UCSD-AML1 (cell line): ENCODE measurements around the gene PDE4D.

ENCODE experiments used
- DNase-seq: peaks from one replicate; lab custom pipeline; 2025; ENCODE audit not compliant: unreplicated experiment; lab: John Stamatoyannopoulos, UW

Gene PDE4D

DNA sequence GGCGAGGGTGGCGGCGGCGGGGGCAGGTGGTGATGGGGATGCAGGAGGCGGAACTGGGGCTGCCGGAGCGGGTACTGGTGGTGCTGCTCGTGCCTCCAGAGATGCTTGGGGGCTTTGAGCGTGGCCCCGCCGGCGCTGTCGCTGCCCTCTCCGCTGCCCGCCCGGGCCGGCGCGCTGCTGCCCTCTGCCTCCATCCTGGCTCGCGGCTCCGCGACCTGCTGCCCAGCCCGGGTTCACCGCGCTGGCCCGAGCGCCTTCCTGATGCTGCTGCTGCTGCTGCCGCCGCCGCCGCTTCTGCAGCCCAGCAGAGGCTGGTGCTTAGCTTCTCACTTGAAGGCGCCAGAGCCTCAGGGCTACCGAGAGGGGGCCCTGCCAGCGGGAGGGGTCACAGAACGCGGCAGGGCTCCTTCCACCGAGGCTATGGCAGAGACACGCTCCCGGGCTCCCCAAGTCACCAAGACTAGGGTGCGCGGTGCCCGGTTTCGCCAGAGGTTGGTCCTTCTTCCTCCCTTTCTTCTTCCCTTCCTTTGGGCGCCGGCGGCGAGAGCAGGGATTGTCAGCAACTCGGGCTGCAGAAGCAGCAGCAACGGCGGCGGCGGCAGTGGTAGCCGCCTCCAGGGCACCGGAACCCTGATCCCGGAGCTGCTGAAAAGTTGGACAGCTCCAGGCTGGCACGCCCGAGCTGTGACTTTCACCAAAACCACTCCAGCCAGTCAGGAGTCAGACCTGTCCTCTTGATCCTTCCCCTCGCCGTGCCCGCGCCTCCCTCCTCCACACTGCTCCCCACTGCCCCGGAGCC is at the start of gene PDE4D:
PDE4D (minus strand) TSS at position 298 of the 799 bp plus-strand sequence.
- DNase-seq = peak; percentile 41

DNA sequence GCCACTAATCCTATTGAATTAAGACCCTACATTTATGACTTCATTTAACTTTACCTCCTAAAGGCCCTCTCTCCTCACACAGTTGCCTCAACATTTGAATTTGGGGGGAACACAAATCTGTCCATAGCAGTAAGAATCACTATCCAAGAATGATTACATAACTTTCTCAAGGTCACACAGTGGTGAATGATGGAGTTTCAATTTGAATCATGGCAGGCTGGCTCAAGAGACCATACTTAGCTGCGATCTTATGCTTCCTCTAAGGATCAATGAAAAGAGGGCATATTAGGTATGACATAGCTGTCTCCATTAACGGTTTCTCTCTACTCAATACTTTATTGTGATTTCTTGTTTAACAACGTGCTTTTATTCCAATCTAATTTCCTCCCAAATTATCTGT is 44.1 kb upstream of the PDE4D start:
- no peak for DNase-seq

DNA sequence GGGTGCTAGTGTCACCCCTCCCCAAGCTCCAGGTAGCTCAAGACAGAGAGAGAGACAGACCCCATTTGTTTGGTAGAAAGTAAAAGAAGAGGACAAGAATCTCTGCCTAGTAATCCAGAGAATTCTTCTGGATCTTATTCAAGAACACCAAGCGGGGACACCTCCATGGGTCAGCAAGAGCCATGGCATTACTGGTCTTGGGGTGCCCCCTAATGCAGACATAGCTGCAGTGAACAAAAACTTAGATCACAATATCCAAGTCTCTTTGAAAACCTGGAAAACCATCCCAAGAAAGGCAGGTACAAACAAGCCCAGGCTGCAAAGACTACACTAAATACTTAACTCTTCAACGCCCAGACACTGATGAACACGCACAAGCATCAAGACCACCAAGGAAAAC is 29.9 kb upstream of the PDE4D start:
- DNase-seq = no peak

DNA sequence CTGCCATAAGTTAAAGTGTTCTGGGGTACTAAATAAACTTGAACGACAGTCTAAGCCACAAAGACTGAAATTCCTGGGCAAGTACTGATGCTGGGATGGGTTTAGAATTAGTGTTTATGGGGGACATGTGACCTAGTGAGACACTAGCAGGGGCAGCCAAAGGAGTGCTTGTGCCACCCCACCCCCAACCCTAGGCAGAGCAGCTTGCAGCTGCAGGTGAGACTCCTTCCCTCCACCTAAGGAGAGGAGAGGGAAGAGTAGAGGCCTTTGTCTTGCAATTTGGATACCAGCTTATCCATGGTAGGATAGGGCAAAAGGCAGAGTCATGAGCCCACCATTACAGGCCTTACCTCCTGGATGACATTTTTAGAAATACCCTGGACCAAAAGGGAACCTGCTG is 28.7 kb upstream of the PDE4D start:
- DNase-seq = no peak

DNA sequence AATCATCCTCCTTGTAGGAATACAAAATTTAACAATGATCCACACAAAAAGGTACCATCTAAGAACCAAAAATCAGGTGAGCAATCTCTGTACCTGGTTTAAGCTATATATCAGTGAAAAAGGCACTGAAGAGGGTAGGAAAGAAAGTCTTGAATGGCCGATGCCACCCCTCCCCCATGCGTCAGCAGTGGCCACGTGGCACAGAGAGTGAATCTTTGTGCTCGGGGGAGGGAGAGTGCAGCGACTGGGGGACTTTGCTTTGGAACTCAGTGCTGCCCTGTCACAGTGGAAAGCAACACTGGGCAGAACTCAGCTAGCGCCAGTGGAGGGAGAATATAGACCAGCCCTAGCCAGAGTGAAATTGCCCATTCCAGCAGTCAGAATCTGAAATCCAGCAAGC is 28.3 kb upstream of the PDE4D start:
- DNase-seq = no peak

DNA sequence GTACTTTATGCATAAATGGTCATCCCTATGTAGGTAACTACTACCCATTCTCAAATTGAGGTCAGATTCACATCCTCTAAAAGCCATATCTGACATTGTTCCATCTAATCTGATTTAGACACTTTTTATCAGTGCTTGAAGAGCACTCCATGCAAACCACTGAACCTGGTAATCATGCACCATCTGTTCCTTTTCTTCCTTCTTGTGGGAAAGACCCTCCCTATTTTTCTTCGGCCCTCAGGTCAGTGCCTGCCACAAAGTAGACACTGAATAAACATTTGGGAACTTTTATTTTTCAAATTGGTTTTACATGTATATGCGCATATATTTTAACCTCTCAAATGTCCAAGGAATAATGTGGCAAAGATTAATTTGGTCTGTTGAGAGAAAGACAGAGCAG is 26.0 kb upstream of the PDE4D start:
- DNase-seq = no peak

DNA sequence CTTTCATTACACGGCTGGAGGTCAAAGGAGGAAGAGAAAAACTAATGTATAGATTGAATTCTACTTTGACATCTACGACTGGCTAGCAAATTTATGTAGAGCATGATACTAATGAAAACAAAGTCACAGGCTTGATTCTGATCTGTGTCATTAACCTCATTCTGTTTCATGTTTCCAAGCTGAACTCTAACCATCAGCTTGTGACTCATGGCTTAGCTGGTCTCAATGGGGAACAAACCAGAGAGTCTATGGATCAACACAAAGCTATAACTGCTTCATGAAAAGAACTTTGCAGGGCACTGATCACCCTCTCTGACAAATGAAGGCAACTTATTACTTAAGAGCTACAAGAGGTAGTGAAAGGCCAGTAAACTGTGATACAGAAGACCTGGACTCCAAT is 23.6 kb upstream of the PDE4D start:
- DNase-seq = no peak

DNA sequence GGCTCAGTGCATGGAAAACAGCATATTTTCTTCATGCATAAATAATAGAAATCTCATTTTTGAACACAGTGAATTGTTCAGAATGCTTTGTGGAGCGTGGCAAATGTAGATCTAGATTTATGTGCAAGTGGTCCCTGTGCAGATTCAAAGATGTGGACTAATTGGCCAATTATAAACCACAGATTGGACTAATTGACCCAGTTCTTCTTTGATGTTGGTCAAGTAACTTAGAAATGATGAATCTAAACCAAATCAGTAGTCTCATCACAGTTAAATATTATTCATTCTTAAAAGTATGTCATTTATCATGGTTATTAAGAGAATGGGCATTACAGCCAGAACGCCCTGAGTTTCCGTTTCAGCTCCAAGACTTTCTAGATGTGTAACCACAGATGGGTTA is 11.7 kb upstream of the PDE4D start:
- no peak for DNase-seq

DNA sequence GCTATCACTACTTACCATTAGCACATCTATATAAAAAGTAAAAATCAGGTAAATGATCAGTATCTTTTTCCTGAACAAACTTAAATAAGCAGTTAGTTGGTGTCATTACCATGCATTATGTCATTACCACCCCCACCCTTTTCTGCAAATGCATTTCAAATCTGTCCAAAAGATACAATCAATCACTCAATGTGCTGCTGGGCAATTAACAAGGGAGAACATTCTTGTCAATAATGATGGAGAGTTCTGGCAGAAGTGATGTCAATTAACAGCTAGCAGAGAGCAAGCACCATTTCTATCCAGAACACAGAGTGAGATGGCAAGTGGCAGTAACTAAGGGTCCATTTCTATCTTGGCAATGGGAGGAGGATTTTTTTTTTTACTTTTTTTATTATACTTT is 3.5 kb upstream of the PDE4D start:
- no peak for DNase-seq

DNA sequence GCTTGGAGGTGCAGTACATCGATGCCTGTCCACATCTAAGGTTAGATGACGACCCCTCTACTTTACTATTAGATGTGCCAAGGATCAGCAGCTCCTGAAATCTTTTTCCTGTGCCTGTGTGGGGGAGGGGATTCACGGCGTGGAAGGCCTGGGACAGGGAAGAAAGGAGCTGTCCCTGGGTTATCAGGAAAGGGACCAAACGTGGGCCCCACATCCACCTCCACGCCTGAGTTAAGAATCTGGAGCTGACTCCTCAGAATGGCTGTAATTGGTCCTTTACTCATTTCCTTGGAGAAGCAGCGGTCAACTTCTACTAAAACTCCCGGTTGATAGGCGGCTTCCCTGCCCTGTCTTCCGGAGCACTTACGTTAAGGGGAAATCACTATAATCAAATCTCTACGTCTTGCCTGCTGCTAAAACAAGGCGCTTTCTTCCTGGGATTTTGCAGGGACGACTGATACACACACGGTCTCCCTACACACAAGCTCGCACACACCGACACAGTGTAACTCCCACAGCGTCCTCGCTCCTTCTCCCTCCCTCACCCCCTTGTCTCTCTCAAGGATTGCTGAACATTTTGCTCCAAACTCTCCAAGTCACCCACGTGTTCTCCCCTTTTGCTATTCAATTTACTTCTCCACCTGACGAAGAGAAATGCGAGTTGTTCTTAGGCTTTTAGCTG is 1.4 kb downstream of the PDE4D start:
- no peak for DNase-seq

DNA sequence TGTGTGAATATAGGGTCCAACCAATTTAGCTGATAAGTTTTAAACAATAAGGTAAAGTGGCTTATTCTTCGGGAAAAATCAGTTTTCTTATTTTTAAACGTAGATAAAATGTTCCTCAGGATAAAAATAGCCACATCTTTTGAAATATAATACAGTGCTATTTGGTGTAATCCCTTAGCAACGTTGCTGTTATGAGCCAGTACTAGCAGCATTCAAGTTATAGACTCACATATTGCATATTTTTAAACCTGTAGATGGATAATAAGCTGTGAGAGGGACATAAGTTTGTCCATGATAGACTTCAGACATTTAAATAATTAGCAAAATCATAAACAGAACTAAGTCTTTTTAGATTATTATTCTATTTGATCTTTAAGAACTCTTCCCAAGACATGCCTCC is 6.3 kb downstream of the PDE4D start:
- no peak for DNase-seq

DNA sequence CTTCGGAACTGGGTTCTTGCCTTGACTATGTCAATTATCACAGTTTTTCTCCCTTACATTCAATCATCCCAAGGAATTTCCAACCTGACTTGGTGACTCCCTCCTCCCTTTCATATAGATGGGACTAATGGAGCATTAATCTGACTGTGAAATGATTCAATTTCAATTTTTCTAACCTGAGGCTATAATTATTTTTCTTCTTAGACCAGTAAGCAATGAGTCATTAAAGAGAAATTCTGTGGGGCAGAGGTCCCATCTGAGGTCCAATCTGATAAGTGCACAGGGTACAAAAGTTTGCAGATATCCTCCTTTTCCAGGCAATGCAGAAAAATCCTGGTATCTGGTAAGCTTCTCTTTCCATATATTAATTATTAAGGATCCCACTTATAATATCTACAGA is 18.9 kb downstream of the PDE4D start:
- DNase-seq = no peak

DNA sequence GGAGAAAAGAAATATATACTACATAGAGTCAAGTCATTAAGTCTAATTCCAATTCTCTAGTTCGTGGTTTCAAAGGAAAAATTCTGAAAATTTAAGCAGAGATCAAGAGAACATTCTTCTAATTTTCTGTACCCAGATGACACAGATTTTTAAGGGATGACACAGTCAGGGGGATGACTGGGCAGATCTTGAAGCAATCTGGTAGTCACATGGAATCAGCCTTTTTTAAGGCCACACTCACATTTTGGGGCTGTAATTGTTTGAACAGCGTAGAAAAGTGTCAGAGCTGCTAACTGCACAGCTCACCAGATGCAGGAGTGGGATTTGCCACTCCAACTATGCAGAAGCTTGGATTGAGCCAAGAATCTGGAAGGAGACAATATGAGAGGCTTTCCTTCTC is 20.4 kb downstream of the PDE4D start:
- no peak for DNase-seq

DNA sequence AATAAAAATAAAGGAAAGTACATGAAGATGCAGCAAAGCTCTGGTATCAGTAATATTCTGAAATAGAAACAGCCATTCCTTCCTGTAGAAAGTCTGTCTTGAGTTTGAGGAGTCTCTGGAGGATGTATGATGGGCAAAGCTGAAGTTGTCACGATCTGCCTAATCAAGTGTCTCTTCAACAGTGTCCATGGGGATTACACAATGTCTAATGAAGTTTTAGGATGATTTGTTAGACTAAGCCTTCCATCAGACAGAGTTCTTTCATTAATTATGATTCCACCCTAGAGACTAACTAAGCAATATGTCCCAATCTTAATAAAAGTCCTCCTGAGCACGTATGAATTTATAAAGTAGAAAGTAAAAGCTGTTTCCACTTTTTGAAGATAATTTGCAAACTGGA is 26.9 kb downstream of the PDE4D start:
- DNase-seq = no peak

DNA sequence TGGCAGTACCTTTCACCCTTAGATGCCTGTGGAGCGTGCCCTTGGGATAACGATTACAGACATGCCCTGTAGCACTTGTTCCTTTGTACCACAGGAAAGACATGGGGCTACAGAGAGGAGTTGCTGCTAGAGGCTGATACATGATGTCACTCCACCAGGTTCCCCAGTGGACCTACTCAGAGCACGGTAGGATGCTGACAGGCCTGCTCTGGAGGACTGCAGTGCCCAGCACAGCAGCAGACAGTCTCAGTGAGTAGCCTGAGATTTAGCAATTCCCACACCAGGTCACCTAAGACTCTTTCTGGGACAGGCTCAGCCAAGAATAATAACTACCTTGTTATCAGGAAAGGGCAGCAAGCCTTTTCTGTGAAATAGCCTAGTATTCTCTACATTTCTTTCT is 28.8 kb downstream of the PDE4D start:
- DNase-seq = no peak

DNA sequence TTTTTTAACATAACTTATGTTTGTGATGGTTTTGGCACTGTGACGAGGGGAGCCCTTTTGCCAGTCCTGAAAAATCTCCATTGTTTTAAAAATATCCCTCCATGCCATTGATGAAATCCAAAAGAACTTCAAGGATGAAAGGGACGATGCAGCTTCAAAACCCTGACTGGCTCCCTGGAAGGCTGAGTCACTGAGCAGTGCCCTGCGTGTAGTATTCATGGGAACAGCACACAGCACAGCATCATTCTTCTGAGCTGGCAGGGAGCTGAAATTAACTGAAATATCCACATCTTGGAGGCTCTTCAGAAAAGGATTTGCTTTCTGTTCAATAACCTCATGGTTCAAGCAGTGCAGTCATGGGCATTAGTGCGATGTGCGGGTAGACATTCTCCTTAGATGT is 29.7 kb downstream of the PDE4D start:
- no peak for DNase-seq

DNA sequence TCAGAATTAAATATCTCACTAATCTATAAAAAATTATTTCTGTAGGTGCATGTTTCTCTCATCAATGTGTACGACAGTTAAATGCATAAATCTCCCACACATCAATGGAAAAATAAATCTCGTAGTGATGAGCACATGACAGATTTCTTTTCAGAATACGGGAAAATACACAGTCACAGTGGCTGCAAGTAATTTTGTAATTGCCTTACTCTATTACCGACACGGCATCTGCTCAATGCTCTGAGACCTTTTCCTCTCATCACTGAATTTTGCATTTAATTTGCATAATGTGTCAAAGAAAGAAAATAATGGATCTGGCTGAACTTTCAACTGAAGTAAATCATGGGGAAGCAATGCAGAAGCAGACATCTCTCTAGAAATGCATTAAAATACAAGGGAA is 37.2 kb downstream of the PDE4D start:
- DNase-seq = no peak

DNA sequence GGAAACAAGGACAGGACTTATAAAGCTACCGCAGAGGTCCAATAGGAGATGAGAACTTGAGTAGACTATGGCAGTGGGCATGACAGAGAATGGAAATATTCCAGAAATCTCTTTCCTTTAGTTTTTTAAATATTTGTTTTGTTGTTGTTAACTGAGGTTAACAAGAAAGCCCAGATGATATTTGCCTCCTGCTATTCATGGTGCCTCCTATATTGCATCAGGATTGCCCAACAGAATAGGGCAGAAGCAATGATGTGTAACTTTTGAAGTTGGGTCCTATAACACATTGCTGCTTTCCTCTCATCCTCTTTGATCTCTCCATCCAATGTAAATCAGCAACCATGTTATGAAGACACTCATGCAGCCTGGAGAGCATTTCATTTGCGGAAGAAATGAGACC is 42.8 kb downstream of the PDE4D start:
- DNase-seq = no peak

DNA sequence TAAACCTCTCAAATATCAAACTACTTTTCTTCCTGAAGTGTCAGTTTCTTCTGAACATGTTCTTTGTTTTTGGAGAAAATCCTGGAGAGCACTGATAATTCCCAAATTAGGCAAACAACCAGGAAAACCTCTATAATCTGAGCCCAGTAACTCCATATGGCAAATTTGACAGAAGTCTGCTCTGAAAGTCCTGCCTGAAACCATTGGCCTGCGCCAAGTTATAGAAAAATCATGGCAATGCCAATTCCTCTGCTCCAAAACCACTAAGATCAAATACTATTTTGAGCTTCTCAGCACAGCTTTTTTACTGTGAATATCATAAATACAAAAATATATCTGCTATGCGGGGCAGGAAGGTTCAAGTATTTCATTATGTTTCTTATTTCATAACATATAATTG is 45.9 kb downstream of the PDE4D start:
- no peak for DNase-seq

DNA sequence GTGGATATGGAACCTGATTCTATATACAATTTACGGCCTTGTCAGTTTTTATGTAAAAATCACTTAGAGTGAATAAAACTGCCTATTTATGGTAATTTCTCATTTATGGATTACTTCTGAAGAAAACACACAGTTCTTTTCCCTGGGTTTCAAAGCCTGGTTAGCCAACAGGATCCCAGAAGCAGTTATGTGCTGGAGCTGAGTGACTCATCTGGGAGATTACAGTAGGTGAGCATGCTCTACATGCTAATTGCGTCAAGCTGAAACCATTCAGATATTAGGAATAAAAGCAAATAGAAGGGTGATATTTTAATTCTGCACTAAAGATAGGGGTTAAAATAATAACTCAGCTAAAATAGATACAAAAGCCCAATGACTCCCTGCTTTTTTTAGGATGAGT is 47.8 kb downstream of the PDE4D start:
- no peak for DNase-seq

DNA sequence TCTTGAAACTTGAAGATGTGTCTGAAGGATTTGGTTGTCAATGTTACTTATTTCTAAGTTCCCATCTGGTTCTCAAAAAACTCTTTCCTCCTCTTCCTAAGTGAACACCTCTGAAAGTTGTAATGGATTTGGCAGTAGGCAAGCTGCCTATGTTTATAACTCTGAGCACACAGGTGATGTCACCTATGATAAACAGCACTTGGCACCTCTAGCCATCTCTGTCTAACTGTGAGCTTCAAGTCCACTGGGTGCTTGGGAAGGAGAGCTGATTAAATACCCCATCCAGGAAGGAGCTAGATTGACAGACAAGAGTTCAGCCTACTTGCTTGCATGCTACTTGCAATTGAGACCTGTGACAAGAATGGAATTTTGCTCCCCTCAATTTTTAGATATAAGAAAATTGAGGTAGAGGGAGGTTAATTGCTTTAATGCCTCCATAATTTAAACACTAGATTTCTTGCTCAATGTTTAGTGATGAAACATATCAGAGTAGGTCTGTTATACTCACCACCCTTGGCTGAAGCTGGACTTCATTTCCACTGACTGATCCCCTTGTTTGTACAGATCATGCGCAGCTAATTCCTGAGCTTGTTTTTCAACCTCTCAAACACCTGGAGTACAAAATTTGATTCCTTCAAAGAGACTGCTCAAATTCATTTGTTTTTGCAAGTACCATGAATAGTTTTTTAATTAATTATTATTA is 49.9 kb downstream of the PDE4D start:
- DNase-seq = no peak

DNA sequence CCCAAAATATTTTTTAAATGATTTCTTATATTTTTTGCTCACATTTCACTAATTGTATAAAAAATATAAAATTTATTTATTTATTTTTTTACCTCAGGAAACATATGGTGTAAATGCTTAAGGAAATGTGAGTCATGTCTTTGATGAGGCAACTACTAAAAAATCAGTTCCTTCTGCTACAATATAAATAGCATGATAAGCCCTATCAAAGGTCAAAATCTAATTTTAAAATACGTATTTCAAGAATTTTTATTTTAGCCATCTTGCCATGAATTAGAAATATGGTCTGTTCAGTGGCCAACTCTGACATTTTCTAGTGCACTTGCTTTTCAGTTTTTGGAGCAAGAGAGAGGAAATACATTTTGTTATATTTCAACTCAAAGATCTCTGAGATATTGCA is 50.5 kb downstream of the PDE4D start:
- no peak for DNase-seq
